GM21360 (cell line): Measurements from ENCODE around the gene GIMAP8.

Experiments used
- ATAC-seq: cut with Tn5 transposase; IDR thresholded peaks from one replicate; pipeline ENCODE4 v1.9.1; 2021; ENCODE audit warnings: mild to moderate bottlenecking, moderate library complexity; ENCODE audit not compliant: unreplicated experiment

The GIMAP8 gene

GRCh38 chr7:150450491-150451001 is at the start of gene GIMAP8:
TSS of gene GIMAP8 (plus strand) at chr7:150450630. CDS start at chr7:150466699, 16,069 bp downstream.
- no peak for ATAC-seq

GRCh38 chr7:150400788-150401423 is 49.5 kb upstream of the GIMAP8 start:
- ATAC-seq = no peak

- no peak for ATAC-seq
Observed at GRCh38 chr7:150401424-150401790, 49.0 kb upstream of the GIMAP8 start.

- ATAC-seq = no peak
Observed at GRCh38 chr7:150401861-150402631, 48.4 kb upstream of the GIMAP8 start.

- ATAC-seq = no peak
Observed at GRCh38 chr7:150402671-150403321, 47.6 kb upstream of the GIMAP8 start.

GRCh38 chr7:150403376-150404171 is 46.9 kb upstream of the GIMAP8 start:
- no peak for ATAC-seq

- ATAC-seq = no peak
Observed at GRCh38 chr7:150404172-150404804, 46.1 kb upstream of the GIMAP8 start.

- ATAC-seq = peak; percentile 46
Observed at GRCh38 chr7:150404805-150405583, 45.4 kb upstream of the GIMAP8 start.

- no peak for ATAC-seq
Observed at GRCh38 chr7:150405584-150406311, 44.7 kb upstream of the GIMAP8 start.

GRCh38 chr7:150406312-150406566 is 44.2 kb upstream of the GIMAP8 start:
- ATAC-seq = no peak

GRCh38 chr7:150406567-150407421 is 43.6 kb upstream of the GIMAP8 start:
- peak; percentile 44 for ATAC-seq

- ATAC-seq = no peak
Observed at GRCh38 chr7:150407588-150408392, 42.6 kb upstream of the GIMAP8 start.

- peak; percentile 37 for ATAC-seq
Observed at GRCh38 chr7:150408393-150409299, 41.8 kb upstream of the GIMAP8 start.

GRCh38 chr7:150409300-150410030 is 41.0 kb upstream of the GIMAP8 start:
- no peak for ATAC-seq

GRCh38 chr7:150410131-150410530 is 40.3 kb upstream of the GIMAP8 start:
- no peak for ATAC-seq
